Calu3 (cell line): Measurements from ENCODE around the gene RPL26. TPM values are rescaled to one million over a fixed set of nuclear protein-coding genes. Genes with fewer than 3 reads are reported as not detected.

Experiments
- BruUV-seq: library from RNA; stranded (reverse); fragments of 400-500 nt; replicated peaks from 2 replicates; lab custom pipeline; 2021; lab: Mats Ljungman, UMichigan
- CTCF ChIA-PET: fragments of 300-600 bp; sonication (Branson Sonifier 250); formaldehyde crosslinking; loops from one replicate; lab custom pipeline; 2022; ENCODE audit warnings: antibody characterized with exemption; lab: Charles Lee
- DNase-seq: peaks from one replicate; pipeline ENCODE4 v3.0.0; 2022
- H3K27ac Mint-ChIP-seq: one replicate; pipeline ENCODE4 v1.8.0; 2022; ENCODE audit warnings: mixed read lengths; ENCODE audit not compliant: unreplicated experiment
- H3K27me3 Mint-ChIP-seq: one replicate; pipeline ENCODE4 v1.8.0; 2022; ENCODE audit warnings: mixed read lengths; ENCODE audit not compliant: unreplicated experiment
- H3K36me3 Mint-ChIP-seq: one replicate; pipeline ENCODE4 v1.8.0; 2022; ENCODE audit warnings: mild to moderate bottlenecking, moderate library complexity, mixed read lengths; ENCODE audit not compliant: insufficient read depth, unreplicated experiment
- H3K4me1 Mint-ChIP-seq: one replicate; pipeline ENCODE4 v1.8.0; 2022; ENCODE audit warnings: mild to moderate bottlenecking, low read depth, mixed read lengths; ENCODE audit not compliant: unreplicated experiment
- H3K4me3 Mint-ChIP-seq: one replicate; pipeline ENCODE4 v1.8.0; 2022; ENCODE audit warnings: mild to moderate bottlenecking, low read depth, moderate library complexity, mixed read lengths; ENCODE audit not compliant: unreplicated experiment
- H3K9me3 Mint-ChIP-seq: one replicate; pipeline ENCODE4 v1.8.0; 2022; ENCODE audit warnings: low read depth, mixed read lengths; ENCODE audit not compliant: unreplicated experiment
- intact Hi-C: fragments of 100-400 bp; cut with micrococcal nuclease; formaldehyde crosslinking; loops from one replicate; pipeline ENCODE4 v1.10.0; 2022; ENCODE audit not compliant: unreplicated experiment
- total RNA-seq: library from RNA; stranded (reverse); gene quantifications from 2 replicates; pipeline ENCODE4 v1.2.3, GENCODE V29; 2022
- TF ChIP-seq, protein P1 (sequence below): fragments of 200-600 bp; IDR thresholded peaks from one replicate; pipeline ENCODE4 v1.8.0; 2022; ENCODE audit warnings: antibody characterized with exemption; ENCODE audit not compliant: unreplicated experiment

RPL26 gene
- total RNA-seq, 1 experiment from 2014 or later, result 842 TPM

DNA sequence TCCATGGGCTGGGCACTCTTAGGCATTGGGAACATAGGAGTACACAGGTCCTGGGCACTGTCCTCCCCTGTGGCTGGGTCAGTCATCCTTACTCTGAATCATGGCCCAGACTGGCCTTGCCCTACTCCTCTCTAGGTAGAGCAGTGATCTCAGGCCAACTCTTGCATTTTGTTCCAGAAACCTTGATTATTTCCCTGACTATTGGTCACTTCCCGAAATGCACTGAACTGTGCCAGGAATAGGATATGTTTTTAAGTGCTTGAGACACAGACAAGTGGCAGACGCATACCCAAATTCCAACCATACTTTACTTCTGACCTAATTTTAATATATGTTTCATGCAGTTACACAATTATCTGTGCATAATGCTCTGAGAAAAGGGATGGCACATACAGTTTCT is 16.8 kb downstream of the RPL26 start:
- Mint-ChIP-seq H3K27me3 (no peaks in the 10 kb centered on the region), H3K4me3 (no peak overlapping the region), H3K27ac (no peak overlapping the region), H3K36me3 (no peaks in the 10 kb centered on the region), H3K4me1 (no peaks in the 10 kb centered on the region), H3K9me3 (no peaks in the 10 kb centered on the region)
- CTCF ChIA-PET, result no interaction called here
- TF ChIP-seq, protein P1, sequence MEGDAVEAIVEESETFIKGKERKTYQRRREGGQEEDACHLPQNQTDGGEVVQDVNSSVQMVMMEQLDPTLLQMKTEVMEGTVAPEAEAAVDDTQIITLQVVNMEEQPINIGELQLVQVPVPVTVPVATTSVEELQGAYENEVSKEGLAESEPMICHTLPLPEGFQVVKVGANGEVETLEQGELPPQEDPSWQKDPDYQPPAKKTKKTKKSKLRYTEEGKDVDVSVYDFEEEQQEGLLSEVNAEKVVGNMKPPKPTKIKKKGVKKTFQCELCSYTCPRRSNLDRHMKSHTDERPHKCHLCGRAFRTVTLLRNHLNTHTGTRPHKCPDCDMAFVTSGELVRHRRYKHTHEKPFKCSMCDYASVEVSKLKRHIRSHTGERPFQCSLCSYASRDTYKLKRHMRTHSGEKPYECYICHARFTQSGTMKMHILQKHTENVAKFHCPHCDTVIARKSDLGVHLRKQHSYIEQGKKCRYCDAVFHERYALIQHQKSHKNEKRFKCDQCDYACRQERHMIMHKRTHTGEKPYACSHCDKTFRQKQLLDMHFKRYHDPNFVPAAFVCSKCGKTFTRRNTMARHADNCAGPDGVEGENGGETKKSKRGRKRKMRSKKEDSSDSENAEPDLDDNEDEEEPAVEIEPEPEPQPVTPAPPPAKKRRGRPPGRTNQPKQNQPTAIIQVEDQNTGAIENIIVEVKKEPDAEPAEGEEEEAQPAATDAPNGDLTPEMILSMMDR, result no peak
- no peak for DNase-seq
- intact Hi-C loops, result no loop called here
- BruUV-seq, result no TSS peak

DNA sequence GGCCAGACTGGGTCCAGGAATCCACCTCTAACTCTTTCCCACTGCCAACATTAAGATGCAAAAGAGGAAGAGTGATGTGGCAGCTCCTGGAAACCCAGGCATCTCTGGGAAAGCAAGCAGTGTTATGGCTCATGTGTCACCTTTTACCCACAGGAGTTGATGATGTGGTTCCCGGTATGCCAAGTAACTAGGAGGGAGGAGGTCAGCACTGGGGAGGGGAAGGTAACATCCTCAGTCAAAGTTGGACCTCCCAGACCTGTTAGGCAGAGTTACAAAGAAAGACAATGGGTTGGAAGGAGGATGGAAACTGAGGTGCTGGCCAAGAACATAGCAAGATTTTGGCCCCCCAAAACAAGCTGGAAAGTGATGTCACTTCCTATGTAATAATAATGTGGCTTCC is 17.9 kb downstream of the RPL26 start:
- H3K27me3 Mint-ChIP-seq, result no peaks in the 10 kb centered on the region
- H3K27ac Mint-ChIP-seq, result no peak overlapping the region
- TF ChIP-seq, protein P1, result no peak
- H3K36me3 Mint-ChIP-seq, result no peaks in the 10 kb centered on the region
- H3K4me1 Mint-ChIP-seq, result no peaks in the 10 kb centered on the region
- intact Hi-C loops, result no loop called here
- H3K4me3 Mint-ChIP-seq, result no peak overlapping the region
- no peaks in the 10 kb centered on the region for H3K9me3 Mint-ChIP-seq
- BruUV-seq, result no TSS peak
- no peak for DNase-seq
- CTCF ChIA-PET, result no interaction called here

DNA sequence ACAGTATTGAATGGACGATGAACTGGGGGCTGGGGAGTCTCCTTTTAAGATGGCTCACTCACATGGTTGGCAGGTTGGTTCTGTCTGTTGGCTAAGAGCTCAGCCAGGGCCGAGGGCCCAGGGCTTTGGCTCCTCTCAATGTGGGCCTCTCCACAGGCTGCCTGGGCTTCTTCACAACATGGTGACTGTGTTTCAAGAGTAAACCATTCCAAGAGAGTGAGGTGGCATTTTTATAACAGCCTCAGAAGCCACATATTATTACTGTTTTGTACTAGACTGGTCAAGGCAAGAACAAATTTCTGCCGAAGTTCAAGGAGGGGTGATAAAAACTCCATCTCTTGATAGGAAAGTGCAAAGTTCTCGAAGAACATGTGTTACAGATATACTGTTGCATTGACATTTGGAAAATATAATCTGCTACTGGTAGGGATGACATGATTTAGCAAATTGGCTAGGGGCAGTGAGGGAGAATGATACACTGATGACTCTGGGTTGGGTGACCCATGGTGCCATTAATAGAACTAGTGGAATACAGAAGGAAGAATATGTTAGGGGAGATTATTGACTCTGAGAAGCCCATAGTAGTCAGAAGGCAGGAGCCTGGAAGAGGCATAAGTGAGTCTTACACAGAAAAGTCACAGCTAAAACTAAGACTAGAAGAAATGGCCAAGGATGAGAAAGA is 20.2 kb downstream of the RPL26 start:
- Mint-ChIP-seq H3K27ac (no peak overlapping the region), H3K9me3 (no peaks in the 10 kb centered on the region), H3K27me3 (peaks cover 13% of the 10 kb centered on the region), H3K4me1 (no peaks in the 10 kb centered on the region), H3K4me3 (no peak overlapping the region), H3K36me3 (no peaks in the 10 kb centered on the region)
- CTCF ChIA-PET, result no interaction called here
- intact Hi-C loops, result no loop called here
- TF ChIP-seq, protein P1, result no peak
- BruUV-seq, result no TSS peak
- DNase-seq, result no peak

DNA sequence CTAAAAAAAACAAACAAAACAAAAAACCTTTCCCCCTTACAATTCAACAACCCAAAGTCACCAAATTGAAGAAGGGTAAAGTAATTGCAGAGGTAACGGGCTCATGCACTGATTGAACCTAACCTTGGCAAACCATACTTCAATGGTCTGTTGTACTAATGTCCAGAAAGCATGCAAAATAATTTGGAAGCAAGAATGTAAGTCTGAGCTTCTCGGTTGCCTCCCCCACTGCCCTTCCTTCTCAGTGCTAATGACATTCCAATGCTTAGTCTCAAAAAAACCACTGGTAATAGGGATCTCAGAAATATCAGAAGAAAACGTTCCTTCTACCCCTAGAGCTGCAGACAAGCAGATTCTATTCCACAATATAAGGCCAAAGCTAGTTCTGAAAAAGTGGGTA is 22.2 kb downstream of the RPL26 start:
- no peak for DNase-seq
- H3K4me3 Mint-ChIP-seq, result no peak overlapping the region
- TF ChIP-seq, protein P1, result no peak
- H3K9me3 Mint-ChIP-seq, result no peaks in the 10 kb centered on the region
- intact Hi-C loops, result no loop called here
- BruUV-seq, result no TSS peak
- H3K36me3 Mint-ChIP-seq, result no peaks in the 10 kb centered on the region
- no peak overlapping the region for H3K27ac Mint-ChIP-seq
- peaks cover 13% of the 10 kb centered on the region for H3K27me3 Mint-ChIP-seq
- no peaks in the 10 kb centered on the region for H3K4me1 Mint-ChIP-seq
- CTCF ChIA-PET, result no interaction called here
